ENCODE measurements around the gene ZCCHC18. TPM values are rescaled to one million over a fixed set of nuclear protein-coding genes. Genes with fewer than 3 reads are reported as not detected.
A peak's percentile ranks its signal among the peaks of the same experiment; 100 is the strongest.

The ZCCHC18 gene
- total RNA-seq, 6 experiments from 2014 or later, result 0.12 to 0.27 TPM; not detected in 4

GRCh38 chrX:104113222-104113965 is 1.1 kb downstream of the ZCCHC18 start:
- peak; percentile 57 to 72 (median 68) for ATAC-seq
- H3K27ac ChIP-seq, result no peak overlapping the region

GRCh38 chrX:104117759-104118158 is 5.4 kb downstream of the ZCCHC18 start:
- ATAC-seq, result no peak
- intact Hi-C loops (cut with DNase I), result no loop called here
- no peak for DNase-seq
- Histone ChIP-seq H3K4me3 (no peak overlapping the region), H3K9me3 (no peaks in the 10 kb centered on the region), H3K27ac (no peak overlapping the region), H3K27me3 (no peaks in the 10 kb centered on the region), H3K36me3 (no peaks in the 10 kb centered on the region), H3K4me1 (no peaks in the 10 kb centered on the region)
- TF ChIP-seq CTCF (IDR thresholded peaks at IDR 0.05) (no peak), POLR2A (IDR thresholded peaks at IDR 0.05) (no peak)

More at GRCh38 chrX:104113222-104113965, 1.1 kb downstream of the ZCCHC18 start:
- Histone ChIP-seq H3K36me3 (no peaks in the 10 kb centered on the region), H3K27me3 (no peaks in the 10 kb centered on the region), H3K9me3 (no peaks in the 10 kb centered on the region), H3K4me1 (no peaks in the 10 kb centered on the region), H3K4me3 (no peak overlapping the region)
- peak in 1 of 3 donors; percentile 38 for DNase-seq
- TF ChIP-seq CTCF (IDR thresholded peaks at IDR 0.05) (peak; percentile 21 to 46 (median 40)), POLR2A (IDR thresholded peaks at IDR 0.05) (no peak)
- 22% methylated on average over 20 of the region's 24 CpGs for WGBS (ENCODE audit: insufficient coverage, low coverage, low lambda C conversion rate, missing lambda C conversion rate)
- intact Hi-C loops (cut with DNase I), result no loop called here

- no peak for DNase-seq
- intact Hi-C loops (cut with DNase I), result no loop called here
- 62% methylated on average over 1 of the region's 1 CpG for WGBS (ENCODE audit: insufficient coverage, low coverage, low lambda C conversion rate, missing lambda C conversion rate)
- H3K27ac ChIP-seq, result no peak overlapping the region
- H3K36me3 ChIP-seq, result no peaks in the 10 kb centered on the region
- H3K27me3 ChIP-seq, result no peaks in the 10 kb centered on the region
- H3K9me3 ChIP-seq, result no peaks in the 10 kb centered on the region
- H3K4me3 ChIP-seq, result no peak overlapping the region
- no peaks in the 10 kb centered on the region for H3K4me1 ChIP-seq
- ATAC-seq, result no peak
- TF ChIP-seq POLR2A (IDR thresholded peaks at IDR 0.05) (no peak), CTCF (IDR thresholded peaks at IDR 0.05) (no peak)
These were observed 6.4 kb downstream of the ZCCHC18 start for GRCh38 chrX:104118765-104119164.

GRCh38 chrX:104122829-104123228 is 10.5 kb downstream of the ZCCHC18 start:
- intact Hi-C loops (cut with DNase I), result no loop called here
- no peaks in the 10 kb centered on the region for H3K27me3 ChIP-seq
- no peak for ATAC-seq
- H3K4me1 ChIP-seq, result no peaks in the 10 kb centered on the region
- H3K36me3 ChIP-seq, result no peaks in the 10 kb centered on the region
- H3K9me3 ChIP-seq, result no peaks in the 10 kb centered on the region
- no peak overlapping the region for H3K27ac ChIP-seq
- TF ChIP-seq CTCF (IDR thresholded peaks at IDR 0.05), result no peak
- TF ChIP-seq POLR2A (IDR thresholded peaks at IDR 0.05), result no peak
- WGBS (ENCODE audit: insufficient coverage, low coverage, low lambda C conversion rate, missing lambda C conversion rate), result 52% methylated on average over 5 of the region's 5 CpGs
- no peak overlapping the region for H3K4me3 ChIP-seq
- no peak for DNase-seq
